Fibroblast of lung (primary cell): Measurements from ENCODE around the gene TRIM41. TPM values are rescaled to one million over a fixed set of nuclear protein-coding genes. Genes with fewer than 3 reads are reported as not detected.
"Not testable (repeated sequence)": the region's sequence is repeated elsewhere in the genome, so short reads cannot be mapped to it uniquely, and the experiment has no call there.

Experiments
- DNase-seq, 2 donors: peaks; one replicate each; pipeline versions ENCODE4 v3.0.0 to v3.0.0-alpha.2; 2010; ENCODE audit warnings: low read depth in 2 of 2
- H2AFZ ChIP-seq: 2 replicates; pipeline ENCODE4 v1.5.1; 2012; ENCODE audit warnings: low read length, control low read depth, inconsistent platforms
- H3K27ac ChIP-seq: 2 replicates; pipeline ENCODE4 v1.5.1; 2011; ENCODE audit warnings: low read length, control low read depth; ENCODE audit not compliant: insufficient read depth
- H3K27me3 ChIP-seq: 2 replicates; pipeline ENCODE4 v1.5.1; 2011; ENCODE audit warnings: mild to moderate bottlenecking, low read length; ENCODE audit not compliant: control insufficient read depth, insufficient read depth
- H3K36me3 ChIP-seq: 2 replicates; pipeline ENCODE4 v1.5.1; 2011; ENCODE audit warnings: low read length; ENCODE audit not compliant: control insufficient read depth, insufficient read depth
- H3K4me1 ChIP-seq: 2 replicates; pipeline ENCODE4 v1.5.1; 2011; ENCODE audit warnings: low read length; ENCODE audit not compliant: control insufficient read depth, insufficient read depth; ENCODE audit errors: extremely low read depth
- H3K4me2 ChIP-seq: 2 replicates; pipeline ENCODE4 v1.5.1; 2011; ENCODE audit warnings: low read length, control low read depth; ENCODE audit not compliant: insufficient read depth; ENCODE audit errors: extremely low read depth
- H3K4me3 ChIP-seq, 4 experiments: fragments of 200-600 bp in 1 of 4; sonication (generic) in 1 of 4; replicated peaks in 1 of 4; 2 replicates each; pipeline ENCODE4 v1.5.1; 2011 to 2016; ENCODE audit warnings: low read length in 4 of 4, low read depth in 3 of 4, mild to moderate bottlenecking in 3 of 4, control low read depth in 2 of 4, inconsistent platforms in 1 of 4, mixed read lengths in 1 of 4; ENCODE audit not compliant: insufficient read depth in 1 of 4; ENCODE audit errors: control extremely low read depth in 1 of 4
- H3K79me2 ChIP-seq: 2 replicates; pipeline ENCODE4 v1.5.1; 2012; ENCODE audit warnings: mild to moderate bottlenecking, low read length, inconsistent platforms; ENCODE audit not compliant: control insufficient read depth, insufficient read depth
- H3K9ac ChIP-seq: 2 replicates; pipeline ENCODE4 v1.5.1; 2011; ENCODE audit warnings: mild to moderate bottlenecking, low read length, control low read depth; ENCODE audit not compliant: insufficient read depth
- H3K9me3 ChIP-seq: 2 replicates; pipeline ENCODE4 v1.5.1; 2012; ENCODE audit warnings: low read depth, low read length; ENCODE audit not compliant: control insufficient read depth, insufficient read depth
- H4K20me1 ChIP-seq: 2 replicates; pipeline ENCODE4 v1.5.1; 2011; ENCODE audit warnings: low read length; ENCODE audit not compliant: control insufficient read depth, insufficient read depth; ENCODE audit errors: extremely low read depth
- EZH2 ChIP-seq: IDR thresholded peaks from 2 replicates; pipeline ENCODE4 v1.5.1; 2012; ENCODE audit warnings: low read length, control low read depth, mild to moderate bottlenecking; ENCODE audit errors: missing control alignments
- polyA plus RNA-seq, 2 donors: library from polyadenylated mRNA; depleted of rRNA in 1 of 2; stranded (reverse) in 1 of 2; unstranded in 1 of 2; fragments of >200 nt; gene quantifications; 2 replicates each; pipeline ENCODE4 v1.2.1, GENCODE V29; 2011 to 2012; ENCODE audit warnings: missing spikeins in 1 of 2
- total RNA-seq: library from RNA; depleted of rRNA; stranded (reverse); fragments of >200 nt; gene quantifications from 2 replicates; pipeline ENCODE4 v1.2.1, GENCODE V29; 2014
- TF ChIP-seq, protein P1 (sequence below), 2 donors: IDR thresholded peaks in 1 of 2; conservative IDR thresholded peaks in 1 of 2; 1 replicate in 1 of 2; 2 replicates in 1 of 2; pipeline ENCODE4 v1.5.1; 2011 to 2012; ENCODE audit warnings: low read length in 2 of 2, control low read depth in 1 of 2, inconsistent platforms in 1 of 2, low read depth in 1 of 2, mild to moderate bottlenecking in 1 of 2

Gene TRIM41
- total and polyA plus RNA-seq, 2 donors (not counting 1 experiment from before 2014, with no cell fraction given): 8.3 to 17.0 TPM

DNA sequence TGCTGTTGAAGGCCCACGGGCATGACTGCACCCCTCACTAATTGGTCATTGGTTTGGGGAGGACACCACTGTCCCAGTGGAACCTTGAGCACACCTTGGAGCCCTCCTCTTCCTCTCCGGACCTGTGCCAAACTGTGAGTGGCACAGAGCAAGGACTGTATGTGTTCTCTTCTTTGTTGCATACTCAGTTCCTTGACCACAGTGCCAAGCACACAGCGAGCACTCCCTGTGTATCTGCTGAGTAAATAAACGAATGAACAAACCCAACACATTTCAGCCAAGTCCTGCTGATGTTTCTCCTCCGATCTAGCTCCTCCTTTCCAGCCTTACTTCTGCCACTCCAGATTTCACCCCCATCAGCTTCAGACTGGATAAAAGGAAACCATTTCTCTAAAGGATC is 40.6 kb downstream of the TRIM41 start:
- H4K20me1 ChIP-seq: no peaks in the 10 kb centered on the region
- no peak overlapping the region for H3K4me2 ChIP-seq
- no peaks in the 10 kb centered on the region for H3K27me3 ChIP-seq
- peaks cover 28% of the 10 kb centered on the region for H3K79me2 ChIP-seq
- H3K4me1 ChIP-seq: no peaks in the 10 kb centered on the region
- no peak overlapping the region for H3K9ac ChIP-seq
- H2AFZ ChIP-seq: no peak overlapping the region
- TF ChIP-seq, protein P1, sequence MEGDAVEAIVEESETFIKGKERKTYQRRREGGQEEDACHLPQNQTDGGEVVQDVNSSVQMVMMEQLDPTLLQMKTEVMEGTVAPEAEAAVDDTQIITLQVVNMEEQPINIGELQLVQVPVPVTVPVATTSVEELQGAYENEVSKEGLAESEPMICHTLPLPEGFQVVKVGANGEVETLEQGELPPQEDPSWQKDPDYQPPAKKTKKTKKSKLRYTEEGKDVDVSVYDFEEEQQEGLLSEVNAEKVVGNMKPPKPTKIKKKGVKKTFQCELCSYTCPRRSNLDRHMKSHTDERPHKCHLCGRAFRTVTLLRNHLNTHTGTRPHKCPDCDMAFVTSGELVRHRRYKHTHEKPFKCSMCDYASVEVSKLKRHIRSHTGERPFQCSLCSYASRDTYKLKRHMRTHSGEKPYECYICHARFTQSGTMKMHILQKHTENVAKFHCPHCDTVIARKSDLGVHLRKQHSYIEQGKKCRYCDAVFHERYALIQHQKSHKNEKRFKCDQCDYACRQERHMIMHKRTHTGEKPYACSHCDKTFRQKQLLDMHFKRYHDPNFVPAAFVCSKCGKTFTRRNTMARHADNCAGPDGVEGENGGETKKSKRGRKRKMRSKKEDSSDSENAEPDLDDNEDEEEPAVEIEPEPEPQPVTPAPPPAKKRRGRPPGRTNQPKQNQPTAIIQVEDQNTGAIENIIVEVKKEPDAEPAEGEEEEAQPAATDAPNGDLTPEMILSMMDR (conservative IDR thresholded peaks at IDR 0.05 in 1 of 2, IDR thresholded peaks at IDR 0.05 in 1 of 2; ENCODE audit: low read depth in 1 of 2, low read length in 2 of 2): no peak
- no peak for TF ChIP-seq EZH2
- no peaks in the 10 kb centered on the region for H3K36me3 ChIP-seq
- DNase-seq: no peak
- no peak overlapping the region for H3K4me3 ChIP-seq
- no peak overlapping the region for H3K27ac ChIP-seq
- no peaks in the 10 kb centered on the region for H3K9me3 ChIP-seq

DNA sequence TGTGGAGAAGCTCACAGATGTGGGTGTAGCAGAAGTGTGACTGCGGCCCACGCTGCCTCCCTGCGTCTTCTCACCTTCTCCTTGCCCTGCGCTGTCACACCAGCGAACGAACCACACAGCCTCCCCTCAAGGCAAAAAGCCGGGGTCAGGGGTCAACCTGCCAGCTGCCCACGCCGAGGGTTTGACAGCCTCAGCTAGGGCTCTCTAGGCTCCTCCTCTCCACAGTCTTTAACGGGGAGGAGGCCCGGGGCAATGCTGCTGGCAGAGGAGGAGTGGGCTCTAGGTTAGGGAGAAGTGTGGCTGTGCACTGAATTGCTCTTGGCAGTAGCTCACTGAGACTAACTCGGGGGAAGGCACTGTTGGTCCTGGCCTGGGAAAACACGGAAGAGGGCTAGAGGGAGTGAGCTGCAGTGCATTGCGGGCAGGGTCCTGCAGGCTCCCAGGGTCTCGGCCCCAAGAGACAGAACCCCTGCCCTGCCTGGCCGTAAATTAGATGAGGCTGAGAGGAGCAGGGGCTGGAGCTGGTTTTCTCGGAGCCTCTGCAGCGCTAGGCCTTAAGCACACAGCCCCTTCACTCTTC is 42.1 kb downstream of the TRIM41 start:
- DNase-seq: no peak
- TF ChIP-seq, protein P1 (conservative IDR thresholded peaks at IDR 0.05 in 1 of 2, IDR thresholded peaks at IDR 0.05 in 1 of 2; ENCODE audit: low read depth in 1 of 2, low read length in 2 of 2): no peak
- no peak for TF ChIP-seq EZH2
- H3K9me3 ChIP-seq: no peaks in the 10 kb centered on the region
- H3K36me3 ChIP-seq: no peaks in the 10 kb centered on the region
- no peaks in the 10 kb centered on the region for H4K20me1 ChIP-seq
- H3K27me3 ChIP-seq: no peaks in the 10 kb centered on the region
- no peaks in the 10 kb centered on the region for H3K4me1 ChIP-seq
- no peak overlapping the region for H3K4me2 ChIP-seq
- H2AFZ ChIP-seq: no peak overlapping the region
- H3K4me3 ChIP-seq: no peak overlapping the region
- no peak overlapping the region for H3K27ac ChIP-seq
- H3K79me2 ChIP-seq: peaks cover 12% of the 10 kb centered on the region
- H3K9ac ChIP-seq: no peak overlapping the region

DNA sequence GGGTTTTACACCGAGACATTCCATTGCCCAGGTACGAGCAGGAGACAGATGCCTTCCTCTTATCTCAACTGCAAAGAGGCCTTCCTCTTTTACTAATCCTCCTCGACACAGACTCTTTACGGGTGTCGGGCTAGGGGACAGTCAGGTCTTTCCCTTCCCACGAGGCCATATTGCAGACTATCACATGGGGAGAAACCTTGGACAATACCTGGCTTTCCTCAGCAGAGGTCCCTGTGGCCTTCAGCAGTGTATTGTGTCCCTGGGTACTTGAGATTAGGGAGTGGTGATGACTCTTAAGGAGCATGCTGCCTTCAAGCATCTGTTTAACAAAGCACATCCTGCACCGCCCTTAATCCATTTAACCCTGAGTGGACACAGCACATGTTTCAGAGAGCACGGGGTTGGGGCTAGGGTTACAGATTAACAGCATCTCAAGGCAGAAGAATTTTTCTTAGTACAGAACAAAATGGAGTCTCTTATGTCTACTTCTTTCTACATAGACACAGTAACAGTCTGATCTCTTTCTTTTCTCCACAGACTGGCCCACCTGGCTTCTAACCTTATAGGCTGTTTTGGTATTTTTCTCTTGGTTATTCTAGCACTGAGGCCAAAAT is 44.3 kb downstream of the TRIM41 start:
- H3K27me3 ChIP-seq, H3K9me3 ChIP-seq, H3K79me2 ChIP-seq, H3K9ac ChIP-seq, H2AFZ ChIP-seq, DNase-seq, H3K4me3 ChIP-seq, H4K20me1 ChIP-seq, H3K4me1 ChIP-seq, H3K4me2 ChIP-seq, H3K27ac ChIP-seq, H3K36me3 ChIP-seq: not testable (repeated sequence)

DNA sequence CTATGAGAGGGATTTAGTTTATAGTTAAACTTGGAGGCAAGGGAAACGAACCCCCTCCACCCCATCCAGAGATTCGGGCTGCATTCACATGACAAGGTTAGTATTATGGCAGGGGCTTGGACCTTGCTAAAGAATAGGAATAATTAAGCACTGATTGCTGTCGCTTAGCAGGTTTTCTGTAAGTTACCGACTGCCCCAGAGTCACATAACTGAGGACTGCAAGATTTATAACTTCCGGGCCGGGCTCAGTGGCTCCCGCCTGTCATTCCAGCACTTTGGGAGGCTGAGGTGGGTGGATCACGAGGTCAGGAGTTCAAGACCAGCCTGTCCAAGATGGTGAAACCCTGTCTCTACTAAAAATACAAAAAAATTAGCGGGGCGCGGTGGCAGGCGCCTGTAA is 44.8 kb downstream of the TRIM41 start:
- not testable (repeated sequence) for H3K27me3 ChIP-seq, H4K20me1 ChIP-seq, H3K4me3 ChIP-seq, H2AFZ ChIP-seq, H3K9me3 ChIP-seq, H3K9ac ChIP-seq, DNase-seq, H3K4me1 ChIP-seq, H3K4me2 ChIP-seq, H3K27ac ChIP-seq, H3K36me3 ChIP-seq, H3K79me2 ChIP-seq
